Endothelial cell of umbilical vein (primary cell): ENCODE measurements around the gene SPATA6L.

Experiments
- EZH2 ChIP-seq: IDR thresholded peaks from 2 replicates; pipeline ENCODE4 v1.6.1; 2012; ENCODE audit warnings: borderline replicate concordance, low read depth, mild to moderate bottlenecking, moderate library complexity, low read length, inconsistent platforms; ENCODE audit not compliant: severe bottlenecking
- JUN ChIP-seq: IDR thresholded peaks from 2 replicates; pipeline ENCODE4 v1.6.1; 2011; ENCODE audit warnings: borderline replicate concordance, low read depth; ENCODE audit not compliant: insufficient read length, insufficient read depth
- MAX ChIP-seq: IDR thresholded peaks from 2 replicates; pipeline ENCODE4 v1.6.1; 2011; ENCODE audit not compliant: insufficient read depth, insufficient read length
- POLR2A ChIP-seq: IDR thresholded peaks from 2 replicates; pipeline ENCODE4 v1.6.1; 2012; ENCODE audit warnings: low read depth, mild to moderate bottlenecking, control low read depth, low read length
- POLR2AphosphoS5 ChIP-seq: IDR thresholded peaks from 2 replicates; pipeline ENCODE4 v1.6.1; 2012; ENCODE audit warnings: low read depth, mild to moderate bottlenecking, control low read depth, low read length, moderate library complexity; ENCODE audit not compliant: insufficient read depth
- TF ChIP-seq, protein P1 (sequence below), 2 donors: IDR thresholded peaks; 1 replicate in 1 of 2; 2 replicates in 1 of 2; pipeline ENCODE4 v1.5.1; 2011; ENCODE audit warnings: low read length in 2 of 2, mild to moderate bottlenecking in 2 of 2, moderate library complexity in 2 of 2, control low read depth in 1 of 2, inconsistent platforms in 1 of 2, low read depth in 1 of 2; ENCODE audit not compliant: insufficient read depth in 1 of 2; ENCODE audit errors: extremely low read depth in 1 of 2

DNA sequence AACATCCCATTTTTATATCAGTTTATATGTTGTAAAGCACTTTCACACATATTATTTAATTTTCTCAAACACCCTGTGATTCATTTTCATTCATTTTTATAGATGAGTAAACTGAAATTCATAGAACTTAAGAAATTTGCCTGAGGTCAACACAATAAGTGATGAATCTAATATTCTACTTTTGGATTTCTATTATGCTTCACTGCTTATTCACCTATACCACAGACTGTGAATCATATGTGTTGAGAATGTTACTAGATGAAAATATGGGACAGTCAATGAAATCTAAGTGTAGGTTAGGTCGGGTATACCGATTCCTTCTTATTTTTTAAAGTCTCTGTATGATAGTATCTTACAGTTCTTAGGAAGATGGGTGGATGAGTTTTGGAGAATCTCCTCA lies 37.8 kb upstream of the SPATA6L start:
- TF ChIP-seq EZH2, result no peak
- TF ChIP-seq POLR2A, result no peak
- no peak for TF ChIP-seq MAX
- TF ChIP-seq, protein P1, sequence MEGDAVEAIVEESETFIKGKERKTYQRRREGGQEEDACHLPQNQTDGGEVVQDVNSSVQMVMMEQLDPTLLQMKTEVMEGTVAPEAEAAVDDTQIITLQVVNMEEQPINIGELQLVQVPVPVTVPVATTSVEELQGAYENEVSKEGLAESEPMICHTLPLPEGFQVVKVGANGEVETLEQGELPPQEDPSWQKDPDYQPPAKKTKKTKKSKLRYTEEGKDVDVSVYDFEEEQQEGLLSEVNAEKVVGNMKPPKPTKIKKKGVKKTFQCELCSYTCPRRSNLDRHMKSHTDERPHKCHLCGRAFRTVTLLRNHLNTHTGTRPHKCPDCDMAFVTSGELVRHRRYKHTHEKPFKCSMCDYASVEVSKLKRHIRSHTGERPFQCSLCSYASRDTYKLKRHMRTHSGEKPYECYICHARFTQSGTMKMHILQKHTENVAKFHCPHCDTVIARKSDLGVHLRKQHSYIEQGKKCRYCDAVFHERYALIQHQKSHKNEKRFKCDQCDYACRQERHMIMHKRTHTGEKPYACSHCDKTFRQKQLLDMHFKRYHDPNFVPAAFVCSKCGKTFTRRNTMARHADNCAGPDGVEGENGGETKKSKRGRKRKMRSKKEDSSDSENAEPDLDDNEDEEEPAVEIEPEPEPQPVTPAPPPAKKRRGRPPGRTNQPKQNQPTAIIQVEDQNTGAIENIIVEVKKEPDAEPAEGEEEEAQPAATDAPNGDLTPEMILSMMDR (IDR thresholded peaks at IDR 0.05; ENCODE audit: extremely low read depth in 1 of 2, insufficient read depth in 1 of 2, low read depth in 1 of 2, low read length in 2 of 2), result no peak
- TF ChIP-seq POLR2AphosphoS5, result no peak
- TF ChIP-seq JUN, result no peak
